Measurements from ENCODE around the gene ST8SIA3.

DNA sequence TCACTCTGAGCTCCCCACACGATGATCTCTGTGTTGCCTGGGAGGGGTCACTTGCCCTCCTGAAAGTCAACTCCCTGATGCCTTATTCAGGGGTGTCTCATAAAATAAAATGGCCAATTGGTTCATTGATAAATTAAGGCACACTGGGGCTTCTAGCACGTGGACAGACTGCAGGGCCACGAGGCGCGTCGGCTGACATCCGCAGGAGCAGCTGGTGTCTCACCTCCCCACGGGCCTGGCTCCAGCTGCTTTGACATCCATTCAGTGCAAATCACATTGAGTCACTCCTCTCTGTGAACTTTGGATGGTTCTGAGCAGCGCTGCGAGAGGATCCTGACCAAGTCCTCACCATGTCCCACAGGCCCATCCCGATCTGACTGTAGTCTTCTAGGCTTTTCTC lies 4.6 kb upstream of the ST8SIA3 start:
- TF ChIP-seq CC2D1A (IDR thresholded peaks at IDR 0.05) (no peak), SP1 (CRISPR knock-in tag; IDR thresholded peaks at IDR 0.05) (no peak), ZNF217 (CRISPR knock-in tag; IDR thresholded peaks at IDR 0.05) (no peak), ZNF830 (CRISPR knock-in tag; IDR thresholded peaks at IDR 0.05) (no peak), RBM14 (IDR thresholded peaks at IDR 0.05; ENCODE audit: borderline replicate concordance, insufficient read depth, low read depth, low read length) (no peak), U2AF2 (optimal IDR thresholded peaks at IDR 0.05; ENCODE audit: low read depth, low read length) (no peak), ARID4B (CRISPR knock-in tag; IDR thresholded peaks at IDR 0.05) (no peak), RFX5 (IDR thresholded peaks at IDR 0.05; ENCODE audit: low read depth, low read length) (no peak)
- TF ChIP-seq, protein P1, sequence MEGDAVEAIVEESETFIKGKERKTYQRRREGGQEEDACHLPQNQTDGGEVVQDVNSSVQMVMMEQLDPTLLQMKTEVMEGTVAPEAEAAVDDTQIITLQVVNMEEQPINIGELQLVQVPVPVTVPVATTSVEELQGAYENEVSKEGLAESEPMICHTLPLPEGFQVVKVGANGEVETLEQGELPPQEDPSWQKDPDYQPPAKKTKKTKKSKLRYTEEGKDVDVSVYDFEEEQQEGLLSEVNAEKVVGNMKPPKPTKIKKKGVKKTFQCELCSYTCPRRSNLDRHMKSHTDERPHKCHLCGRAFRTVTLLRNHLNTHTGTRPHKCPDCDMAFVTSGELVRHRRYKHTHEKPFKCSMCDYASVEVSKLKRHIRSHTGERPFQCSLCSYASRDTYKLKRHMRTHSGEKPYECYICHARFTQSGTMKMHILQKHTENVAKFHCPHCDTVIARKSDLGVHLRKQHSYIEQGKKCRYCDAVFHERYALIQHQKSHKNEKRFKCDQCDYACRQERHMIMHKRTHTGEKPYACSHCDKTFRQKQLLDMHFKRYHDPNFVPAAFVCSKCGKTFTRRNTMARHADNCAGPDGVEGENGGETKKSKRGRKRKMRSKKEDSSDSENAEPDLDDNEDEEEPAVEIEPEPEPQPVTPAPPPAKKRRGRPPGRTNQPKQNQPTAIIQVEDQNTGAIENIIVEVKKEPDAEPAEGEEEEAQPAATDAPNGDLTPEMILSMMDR (IDR thresholded peaks at IDR 0.05 in 2 of 3, conservative IDR thresholded peaks at IDR 0.05 in 1 of 3; ENCODE audit: insufficient read depth in 2 of 3, low read depth in 1 of 3, low read length in 3 of 3): no peak

Data from K562 (cell line).